Colonic mucosa (tissue), 4 donors: ENCODE measurements around the gene VPS13C. TPM values are rescaled to one million over a fixed set of nuclear protein-coding genes. Genes with fewer than 3 reads are reported as not detected.

Source experiments
- DNase-seq: peaks from one replicate; pipeline ENCODE4 v3.0.0-alpha.2; 2020
- H3K27ac ChIP-seq: fragments of 200-600 bp; one replicate; pipeline ENCODE4 v1.8.0; 2021
- H3K27me3 ChIP-seq: fragments of 200-600 bp; one replicate; pipeline ENCODE4 v1.8.0; 2021
- H3K36me3 ChIP-seq: fragments of 200-600 bp; one replicate; pipeline ENCODE4 v1.8.0; 2021
- H3K4me1 ChIP-seq: fragments of 200-600 bp; one replicate; pipeline ENCODE4 v1.8.0; 2021; ENCODE audit warnings: mild to moderate bottlenecking
- H3K4me3 ChIP-seq: fragments of 200-600 bp; one replicate; pipeline ENCODE4 v1.8.0; 2021
- H3K9ac ChIP-seq, 2 donors: one replicate each; pipeline ENCODE4 v1.7.0; 2013; ENCODE audit warnings: control low read depth in 2 of 2, low read depth in 2 of 2, low read length in 2 of 2
- H3K9me3 ChIP-seq: fragments of 200-600 bp; one replicate; pipeline ENCODE4 v1.8.0; 2021
- intact Hi-C: fragments of 100-400 bp; cut with DNase I; formaldehyde crosslinking; loops from one replicate; pipeline ENCODE4 v1.14.1; 2022
- total RNA-seq, 2 donors: library from RNA; stranded (reverse); fragmentation: NEBNext Ultra II Directional in 1 of 2; extraction: Animal tissue kit (Norgen Biotek cat#: 25700) in 1 of 2; gene quantifications; one replicate each; pipeline ENCODE4 v1.2.1, GENCODE V29; 2021
- TF ChIP-seq, protein P1 (sequence below): fragments of 200-600 bp; IDR thresholded peaks from one replicate; pipeline ENCODE4 v1.8.0; 2022; ENCODE audit warnings: antibody characterized with exemption, mild to moderate bottlenecking
- donor health status: healthy.
- donor health status: DM: no; HTN: no; CAD: no.
- donor health status: DM: no; HTN: no; CAD: no.

Gene VPS13C
- total RNA-seq, 2 donors from 2014 or later: 33.9 to 56.5 TPM

DNA sequence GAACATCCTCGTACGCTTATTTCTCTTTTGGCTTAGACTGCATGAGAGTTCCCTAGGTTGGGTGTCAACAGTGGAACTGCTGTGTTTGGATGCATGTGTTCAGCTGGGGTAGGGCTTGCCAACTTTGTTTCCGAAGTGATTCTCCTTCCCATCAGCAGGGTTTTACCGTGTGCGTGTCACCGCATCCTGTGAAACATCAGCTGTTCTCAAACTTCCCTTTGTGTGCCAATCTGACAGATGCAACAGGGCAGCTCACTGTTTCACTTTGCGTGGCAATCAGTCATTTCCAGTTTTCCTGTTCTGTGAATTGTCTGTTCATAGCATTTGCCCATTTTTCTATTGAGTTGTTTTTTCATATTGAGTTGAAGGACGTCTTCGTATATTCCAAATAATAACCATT is 218.8 kb downstream of the VPS13C start:
- no peaks in the 10 kb centered on the region for H3K9me3 ChIP-seq
- H3K27ac ChIP-seq: no peak overlapping the region
- no peak overlapping the region for H3K9ac ChIP-seq
- no peak overlapping the region for H3K4me3 ChIP-seq
- intact Hi-C loops: no loop called here
- TF ChIP-seq, protein P1, sequence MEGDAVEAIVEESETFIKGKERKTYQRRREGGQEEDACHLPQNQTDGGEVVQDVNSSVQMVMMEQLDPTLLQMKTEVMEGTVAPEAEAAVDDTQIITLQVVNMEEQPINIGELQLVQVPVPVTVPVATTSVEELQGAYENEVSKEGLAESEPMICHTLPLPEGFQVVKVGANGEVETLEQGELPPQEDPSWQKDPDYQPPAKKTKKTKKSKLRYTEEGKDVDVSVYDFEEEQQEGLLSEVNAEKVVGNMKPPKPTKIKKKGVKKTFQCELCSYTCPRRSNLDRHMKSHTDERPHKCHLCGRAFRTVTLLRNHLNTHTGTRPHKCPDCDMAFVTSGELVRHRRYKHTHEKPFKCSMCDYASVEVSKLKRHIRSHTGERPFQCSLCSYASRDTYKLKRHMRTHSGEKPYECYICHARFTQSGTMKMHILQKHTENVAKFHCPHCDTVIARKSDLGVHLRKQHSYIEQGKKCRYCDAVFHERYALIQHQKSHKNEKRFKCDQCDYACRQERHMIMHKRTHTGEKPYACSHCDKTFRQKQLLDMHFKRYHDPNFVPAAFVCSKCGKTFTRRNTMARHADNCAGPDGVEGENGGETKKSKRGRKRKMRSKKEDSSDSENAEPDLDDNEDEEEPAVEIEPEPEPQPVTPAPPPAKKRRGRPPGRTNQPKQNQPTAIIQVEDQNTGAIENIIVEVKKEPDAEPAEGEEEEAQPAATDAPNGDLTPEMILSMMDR: no peak
- DNase-seq: no peak
- H3K4me1 ChIP-seq: no peaks in the 10 kb centered on the region
- no peaks in the 10 kb centered on the region for H3K27me3 ChIP-seq
- no peaks in the 10 kb centered on the region for H3K36me3 ChIP-seq

DNA sequence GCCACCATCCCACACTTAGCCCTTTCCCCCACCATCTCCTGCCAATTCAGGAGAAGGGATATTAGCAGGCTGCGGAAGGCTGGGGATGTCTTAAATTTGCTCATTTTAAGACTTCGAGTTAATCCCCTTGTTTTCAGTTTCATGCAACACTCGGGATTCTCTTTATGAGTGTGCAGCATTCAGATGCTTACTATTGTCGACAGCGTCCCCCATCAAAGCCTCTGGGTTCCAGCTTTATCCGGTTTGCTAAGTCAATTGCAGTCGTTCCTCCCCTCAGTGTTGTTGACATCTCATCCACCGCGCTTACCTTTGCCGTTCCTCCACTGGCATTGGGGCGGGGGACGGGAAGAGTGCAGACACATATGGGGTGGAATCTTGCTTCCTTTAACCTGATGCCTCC is 220.2 kb downstream of the VPS13C start:
- H3K9ac ChIP-seq: no peak overlapping the region
- H3K27ac ChIP-seq: no peak overlapping the region
- H3K27me3 ChIP-seq: no peaks in the 10 kb centered on the region
- DNase-seq: no peak
- no peaks in the 10 kb centered on the region for H3K36me3 ChIP-seq
- TF ChIP-seq, protein P1: no peak
- H3K4me1 ChIP-seq: no peaks in the 10 kb centered on the region
- no peaks in the 10 kb centered on the region for H3K9me3 ChIP-seq
- no peak overlapping the region for H3K4me3 ChIP-seq
- intact Hi-C loops: no loop called here

DNA sequence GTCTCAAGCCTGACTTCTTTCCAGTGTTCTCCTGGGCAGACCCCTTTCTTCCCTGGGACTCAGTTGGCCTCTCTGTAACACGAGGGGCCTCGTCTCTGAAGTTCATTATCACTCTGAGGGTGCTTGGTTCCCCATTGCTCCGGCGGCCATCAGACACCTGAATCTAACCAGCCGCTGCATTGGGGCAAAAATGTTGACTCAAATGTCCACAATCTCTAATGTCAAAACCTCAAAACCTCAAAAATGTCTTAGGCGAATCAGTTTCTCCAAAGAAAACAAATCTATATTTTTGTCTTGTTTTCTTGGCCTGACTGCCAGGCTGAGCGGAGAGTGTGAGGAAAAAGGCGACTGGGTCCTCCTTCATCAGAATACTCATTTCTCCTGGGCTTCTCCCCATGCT is 220.7 kb downstream of the VPS13C start:
- DNase-seq: no peak
- Histone ChIP-seq H3K9me3 (no peaks in the 10 kb centered on the region), H3K36me3 (no peaks in the 10 kb centered on the region), H3K27ac (no peak overlapping the region), H3K9ac (no peak overlapping the region), H3K27me3 (no peaks in the 10 kb centered on the region), H3K4me1 (no peaks in the 10 kb centered on the region), H3K4me3 (no peak overlapping the region)
- TF ChIP-seq, protein P1: no peak
- intact Hi-C loops: loop anchor here (10.0 kb wide), 1 partner anchor 145 kb away; no protein-coding TSS in a partner anchor

DNA sequence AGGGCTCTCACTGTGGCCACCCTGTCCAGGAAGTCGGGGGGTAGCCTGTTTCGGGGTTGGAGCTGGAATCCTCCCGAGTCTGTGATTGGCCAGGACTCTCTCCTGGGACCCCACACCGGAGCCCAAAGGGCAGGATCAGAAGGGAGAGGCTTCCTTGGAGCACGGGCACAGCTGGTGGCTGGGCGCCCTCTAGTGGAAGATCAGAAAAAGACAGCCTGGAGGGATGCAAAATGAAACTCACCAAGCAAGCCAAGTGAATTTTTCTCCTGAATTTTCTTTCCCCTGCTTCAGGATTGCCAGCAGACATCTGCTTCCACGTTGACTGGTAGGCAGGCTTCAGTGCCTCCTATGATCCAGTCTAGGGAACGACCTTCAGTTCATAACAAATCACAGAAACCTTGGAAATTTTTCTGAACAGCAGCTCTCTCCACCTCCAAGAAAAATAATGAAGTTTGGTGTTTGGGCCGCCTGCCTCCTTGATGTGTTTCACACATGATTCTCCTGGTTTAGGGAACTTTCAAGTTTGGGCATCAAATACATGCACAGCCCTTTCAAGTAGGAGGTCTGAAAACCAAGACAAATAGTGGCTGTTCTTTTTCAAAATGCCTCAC is 224.6 kb downstream of the VPS13C start:
- Histone ChIP-seq H3K27me3 (no peaks in the 10 kb centered on the region), H3K36me3 (no peaks in the 10 kb centered on the region), H3K9me3 (no peaks in the 10 kb centered on the region), H3K9ac (no peak overlapping the region), H3K27ac (no peak overlapping the region), H3K4me1 (no peaks in the 10 kb centered on the region), H3K4me3 (no peak overlapping the region)
- peak; percentile 61 for DNase-seq
- TF ChIP-seq, protein P1: peak; percentile 93
- intact Hi-C loops: loop anchor here (10.0 kb wide), 1 partner anchor 141 kb away; no protein-coding TSS in a partner anchor

DNA sequence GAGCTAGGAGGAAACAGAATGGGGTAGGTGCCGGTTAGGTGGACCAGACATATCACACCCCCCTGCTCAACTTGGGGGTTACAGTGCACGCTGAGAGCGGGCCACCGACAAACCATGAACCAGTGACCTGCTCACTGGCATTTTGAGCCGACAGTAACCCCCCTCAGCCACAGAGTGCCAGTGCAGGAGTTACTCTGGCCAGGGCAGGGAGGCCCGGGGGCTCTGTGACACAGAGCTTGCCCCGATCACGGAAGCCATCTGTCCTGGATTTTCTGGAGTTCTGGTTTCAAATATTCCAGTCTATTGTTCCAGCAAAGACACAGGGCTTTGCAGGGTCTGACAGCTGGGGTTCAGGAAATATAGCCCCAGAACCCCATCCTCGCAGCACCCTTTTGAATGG is 225.2 kb downstream of the VPS13C start:
- Histone ChIP-seq H3K27ac (no peak overlapping the region), H3K9ac (no peak overlapping the region), H3K4me1 (no peaks in the 10 kb centered on the region), H3K27me3 (no peaks in the 10 kb centered on the region), H3K36me3 (no peaks in the 10 kb centered on the region), H3K9me3 (no peaks in the 10 kb centered on the region), H3K4me3 (no peak overlapping the region)
- no peak for DNase-seq
- TF ChIP-seq, protein P1: no peak
- intact Hi-C loops: loop anchor here (10.0 kb wide), 1 partner anchor 140 kb away; no protein-coding TSS in a partner anchor
